Activated CD8-positive, alpha-beta memory T cell treated with anti-CD3 and anti-CD28 coated beads for 4 hours (primary cell): Measurements from ENCODE around the gene MPC1L.
"Not testable (repeated sequence)": the region's sequence is repeated elsewhere in the genome, so short reads cannot be mapped to it uniquely, and the experiment has no call there.

ENCODE experiments used
- DNase-seq, 2 donors: peaks; one replicate each; pipeline ENCODE4 v3.0.0-alpha.2; 2020; ENCODE audit warnings: low read depth in 2 of 2

Gene MPC1L

DNA sequence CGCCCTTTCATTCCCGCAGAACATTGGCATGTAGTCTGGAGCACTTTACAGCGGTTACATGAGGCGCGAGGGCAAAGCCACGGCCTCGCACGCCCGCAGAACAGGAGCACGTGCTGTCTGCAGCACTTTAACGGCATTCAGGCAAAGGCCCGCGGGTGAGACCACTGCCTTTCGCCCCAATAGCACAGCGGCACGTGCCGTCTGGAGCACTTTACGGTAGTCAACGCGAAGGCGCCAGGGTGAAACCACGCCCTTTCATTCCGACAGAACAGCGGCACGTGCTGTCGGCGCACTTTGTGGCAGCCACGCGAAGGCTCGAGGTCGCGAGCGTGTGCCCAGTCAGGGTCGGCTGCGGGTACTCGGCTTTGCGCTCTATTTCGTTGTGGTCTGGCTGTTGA lies at the start of gene MPC1L:
MPC1L (plus strand) TSS at position 290 of the 398 bp plus-strand sequence. CDS start 138 bp downstream, outside the sequence.
- DNase-seq: no peak

DNA sequence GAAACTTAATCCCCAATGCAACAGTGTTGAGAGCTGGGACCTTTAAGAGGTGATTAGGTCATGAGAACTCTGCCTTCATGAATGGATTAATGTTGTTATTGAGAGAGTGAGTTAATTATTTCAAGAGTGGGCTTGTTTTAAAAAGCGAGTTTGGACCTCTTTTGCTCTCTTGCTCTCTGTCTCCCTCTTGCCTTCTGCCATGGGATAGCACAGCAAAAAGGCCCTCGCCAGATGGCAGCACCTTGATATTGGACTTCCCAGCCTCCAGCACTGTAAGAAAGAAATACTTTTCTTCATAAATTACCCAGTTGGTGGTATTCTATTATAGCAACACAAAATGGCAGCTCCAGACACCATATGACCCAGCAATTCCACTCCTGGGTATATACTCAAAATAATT lies 49.5 kb upstream of the MPC1L start:
- no peak for DNase-seq

DNA sequence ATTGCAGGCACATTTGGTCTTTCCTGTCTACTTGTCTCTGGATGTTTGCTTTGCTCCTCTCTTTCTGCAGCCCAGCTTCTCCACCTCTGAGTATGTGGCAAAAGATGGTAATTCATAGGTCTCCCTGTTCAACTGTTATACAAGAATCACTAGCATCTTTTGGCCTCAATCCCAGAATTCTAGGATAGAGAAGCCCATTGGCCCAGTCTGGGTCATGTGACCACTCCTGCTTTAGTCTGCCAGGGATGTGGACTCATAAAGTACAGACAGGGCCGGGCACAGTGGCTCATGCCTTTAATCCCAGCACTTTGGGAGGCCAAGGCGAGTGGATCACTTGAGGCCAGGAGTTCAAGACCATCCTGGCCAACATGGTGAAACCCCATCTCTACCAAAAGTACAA lies 47.8 kb upstream of the MPC1L start:
- not testable (repeated sequence) for DNase-seq

DNA sequence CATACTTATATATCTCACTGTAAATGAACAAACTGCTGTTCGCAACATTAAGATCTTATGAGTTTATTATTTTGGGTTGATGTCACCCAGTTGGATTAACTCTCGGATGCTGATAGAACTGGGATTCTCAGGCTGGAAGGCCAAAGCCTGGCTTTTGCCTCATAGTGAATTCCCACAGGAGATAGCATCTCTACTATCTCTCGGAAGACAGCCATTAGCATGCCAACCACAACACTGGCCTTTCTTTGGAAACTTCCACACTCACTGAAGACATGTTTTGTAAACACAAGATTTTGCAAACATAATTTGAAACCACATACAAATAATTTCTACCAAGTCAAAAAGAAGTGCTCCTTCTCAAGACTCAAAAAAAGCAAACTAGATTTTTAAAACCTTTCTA lies 46.9 kb upstream of the MPC1L start:
- DNase-seq: no peak

DNA sequence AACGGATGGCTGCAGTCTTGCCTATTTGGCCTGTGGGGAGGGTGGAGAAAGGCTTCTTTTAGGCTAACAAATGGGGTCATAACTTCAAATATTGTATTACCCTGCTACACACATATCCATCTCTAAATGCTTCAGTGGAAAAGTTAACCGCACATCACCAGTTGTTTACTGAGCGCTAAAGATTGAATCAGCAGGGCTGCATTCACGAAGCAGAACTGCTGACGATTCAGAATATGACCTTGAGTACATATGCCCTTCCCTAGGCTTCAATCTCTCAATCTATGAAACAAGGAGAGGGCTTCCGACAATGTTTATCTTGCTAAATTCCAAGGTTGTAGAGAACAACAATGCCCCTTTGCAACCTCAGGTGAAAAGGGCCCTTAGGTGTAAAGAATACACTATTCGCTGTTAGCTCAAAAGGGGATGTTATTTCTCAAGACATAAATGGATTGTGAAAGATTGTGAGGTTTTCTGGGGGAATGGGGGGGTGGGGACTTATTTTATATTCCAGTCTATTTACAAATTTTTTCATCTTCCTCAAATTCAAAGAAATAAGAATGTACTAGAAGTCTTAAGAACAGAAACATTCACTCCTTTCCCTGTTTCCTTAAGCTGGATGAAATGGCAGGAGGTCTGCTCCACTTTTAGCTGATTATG lies 45.1 kb upstream of the MPC1L start:
- no peak for DNase-seq

DNA sequence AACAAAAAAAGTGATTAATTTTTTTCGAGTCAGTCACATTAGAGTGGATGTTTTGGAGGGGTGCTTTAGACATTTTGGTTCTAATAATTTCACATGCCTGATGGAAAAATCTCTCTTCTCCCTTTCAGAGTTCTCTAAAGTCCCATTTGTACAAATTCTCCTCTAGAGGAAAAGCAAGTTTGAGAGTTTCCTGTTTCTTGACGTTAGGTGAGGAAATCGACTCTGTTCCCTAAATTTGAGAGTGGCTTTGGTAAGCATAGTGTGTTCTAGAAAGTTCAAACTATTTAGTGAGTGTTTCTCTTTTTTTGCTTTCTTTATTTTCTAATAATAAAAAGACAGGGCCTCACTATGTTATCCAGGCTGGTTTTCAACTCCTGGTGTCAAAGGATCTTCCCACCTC lies 44.1 kb upstream of the MPC1L start:
- DNase-seq: no peak

DNA sequence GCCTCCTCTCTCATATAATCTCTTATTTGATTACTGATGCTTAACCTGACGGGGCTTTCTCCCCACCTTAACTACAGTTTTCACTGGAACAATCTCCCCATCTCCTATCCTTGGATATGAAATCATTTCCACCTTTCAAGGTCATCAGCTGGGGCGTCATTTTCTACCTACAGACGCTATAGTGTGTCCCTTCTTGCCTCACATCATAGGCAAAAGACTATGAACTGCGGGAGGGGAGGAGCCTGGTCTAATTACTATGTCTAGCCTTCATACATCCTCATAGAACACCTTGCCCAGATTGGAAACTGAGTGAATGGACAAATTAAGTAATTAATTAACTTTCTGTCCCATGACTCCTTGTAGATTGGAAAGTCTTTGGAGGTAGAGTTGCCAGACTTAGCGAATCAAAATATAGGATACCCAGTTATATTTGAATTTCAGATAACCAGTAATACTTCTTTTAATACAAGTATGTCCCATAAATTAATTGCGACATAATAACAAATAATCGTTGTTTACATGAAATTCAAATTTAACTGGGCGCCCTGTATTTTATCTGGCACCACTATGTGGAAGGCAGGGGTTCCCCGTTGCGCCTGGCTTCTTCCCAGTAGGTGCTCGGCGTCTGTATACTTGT lies 43.2 kb upstream of the MPC1L start:
- DNase-seq: no peak

DNA sequence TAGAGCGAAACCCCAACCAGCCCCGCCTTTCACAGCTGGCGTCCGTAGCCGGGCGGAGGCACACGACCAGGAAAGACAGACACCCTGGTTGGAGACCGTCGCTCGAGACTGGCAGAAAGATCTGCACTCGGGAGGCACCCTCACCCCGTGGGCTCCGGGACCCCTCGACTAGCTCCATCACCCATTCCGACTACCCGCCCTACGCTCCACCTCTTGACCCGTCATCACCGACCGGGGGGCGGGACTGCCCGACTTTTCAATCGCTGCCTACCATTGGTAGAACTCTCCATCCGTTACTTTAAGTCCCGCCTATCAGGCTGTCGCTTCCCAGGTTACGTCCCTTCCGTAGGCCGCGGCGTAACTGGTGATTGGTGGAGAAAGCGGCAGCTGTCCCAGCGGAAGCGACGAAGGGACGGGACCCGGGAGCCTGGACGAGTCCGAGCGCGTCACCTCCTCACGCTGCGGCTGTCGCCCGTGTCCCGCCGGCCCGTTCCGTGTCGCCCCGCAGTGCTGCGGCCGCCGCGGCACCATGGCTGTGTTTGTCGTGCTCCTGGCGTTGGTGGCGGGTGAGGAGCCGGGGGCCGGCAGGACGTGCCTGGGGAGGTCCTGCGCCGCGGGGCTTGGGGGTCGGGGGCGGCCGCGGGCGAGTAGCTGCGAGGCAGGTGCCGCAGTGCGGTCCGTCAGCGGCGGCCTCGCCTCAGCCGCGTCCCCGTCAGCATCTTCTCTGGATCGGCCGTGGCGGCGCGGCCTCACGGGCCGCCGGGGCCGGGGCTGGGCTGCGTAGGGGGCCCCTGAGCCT lies 42.5 kb upstream of the MPC1L start, which contains the start of gene ATP6AP2:
ATP6AP2 (plus strand) TSS at position 434 of the 799 bp plus-strand sequence; CDS start at position 530, 96 bp downstream.
- peak; percentile 76 to 77 for DNase-seq

DNA sequence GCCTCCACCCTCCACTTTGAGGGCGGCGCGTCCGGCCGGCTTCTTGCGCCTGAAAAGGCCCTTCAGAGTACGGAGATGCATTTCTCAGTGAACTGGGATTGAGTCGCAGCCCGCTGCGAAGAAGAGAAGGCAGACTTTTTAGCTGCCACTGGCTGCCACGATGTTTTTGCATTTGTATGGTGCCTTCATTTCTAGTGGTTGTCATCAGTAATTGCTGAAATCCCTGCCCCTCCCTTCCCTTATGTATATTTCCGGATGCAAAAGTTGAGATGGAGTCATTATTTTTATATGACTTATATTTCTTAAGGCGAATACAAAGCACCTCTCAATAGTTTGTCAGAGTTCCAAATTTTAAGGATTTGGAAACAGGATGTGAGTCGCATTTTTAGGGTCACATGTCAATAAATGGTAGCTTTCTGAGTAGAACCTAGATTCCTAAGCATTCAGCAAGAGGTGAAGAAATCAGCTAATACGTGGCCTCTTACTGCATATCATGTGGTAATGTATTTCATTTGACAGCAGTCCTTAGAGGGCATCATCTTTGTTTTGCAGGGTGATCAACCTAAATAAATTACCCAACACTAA lies 41.8 kb upstream of the MPC1L start:
- DNase-seq: no peak

DNA sequence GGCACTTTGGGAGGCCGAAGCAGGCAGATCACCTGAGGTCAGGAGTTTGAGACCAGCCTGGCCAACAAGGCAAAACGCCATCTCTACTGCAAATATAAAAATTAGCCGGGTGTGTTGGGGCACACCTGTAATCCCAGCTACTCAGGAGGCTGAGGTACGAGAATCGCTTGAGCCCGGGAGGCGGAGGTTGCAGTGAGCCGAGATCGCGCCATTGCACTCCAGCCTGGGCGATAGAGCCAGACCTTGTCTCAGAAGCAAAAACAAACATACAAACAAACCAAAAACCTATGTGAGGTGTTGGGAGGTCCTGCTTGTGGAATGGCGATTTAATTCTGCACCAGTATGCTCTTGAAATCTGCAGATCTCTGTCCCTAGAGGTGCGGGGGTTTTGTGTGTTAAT lies 41.0 kb upstream of the MPC1L start:
- DNase-seq: not testable (repeated sequence)

DNA sequence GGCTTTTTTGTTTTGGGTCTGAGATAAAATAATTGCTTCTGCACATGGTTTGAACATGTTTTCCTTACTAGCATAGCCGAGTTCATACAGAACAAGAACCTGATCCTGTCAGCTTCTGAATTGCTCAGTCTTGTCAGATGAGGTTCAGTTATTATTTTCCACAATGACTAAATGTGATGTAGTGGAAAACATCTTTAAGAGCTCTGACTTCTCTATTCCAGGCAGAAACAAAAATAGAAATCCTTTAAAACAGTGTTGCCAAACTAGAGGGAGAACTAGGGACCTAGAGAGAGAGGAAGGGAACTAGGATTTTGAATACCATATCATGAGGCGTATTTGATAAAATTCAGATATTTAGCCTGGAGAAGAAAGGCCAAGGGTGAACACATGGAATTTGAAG lies 40.4 kb upstream of the MPC1L start:
- no peak for DNase-seq

DNA sequence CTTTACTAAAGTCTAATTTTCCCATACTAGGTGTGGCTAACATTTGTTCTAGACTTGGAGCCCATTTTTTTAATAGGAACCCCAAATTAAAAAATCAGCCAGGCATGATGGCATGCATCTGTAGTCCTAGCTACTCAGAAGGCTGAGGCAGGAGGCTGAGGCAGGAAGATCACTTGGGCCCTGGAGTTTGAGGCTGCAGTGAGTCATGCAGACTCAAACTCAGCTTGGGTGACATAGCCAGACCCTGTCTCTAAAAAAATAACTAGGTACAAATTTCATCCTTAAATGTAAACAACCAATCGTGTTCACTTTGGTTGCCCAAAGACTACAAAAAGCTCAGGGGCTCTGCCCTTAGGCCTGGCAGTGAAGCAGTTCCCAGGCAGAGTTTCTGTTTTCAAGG lies 35.6 kb upstream of the MPC1L start:
- not testable (repeated sequence) for DNase-seq

DNA sequence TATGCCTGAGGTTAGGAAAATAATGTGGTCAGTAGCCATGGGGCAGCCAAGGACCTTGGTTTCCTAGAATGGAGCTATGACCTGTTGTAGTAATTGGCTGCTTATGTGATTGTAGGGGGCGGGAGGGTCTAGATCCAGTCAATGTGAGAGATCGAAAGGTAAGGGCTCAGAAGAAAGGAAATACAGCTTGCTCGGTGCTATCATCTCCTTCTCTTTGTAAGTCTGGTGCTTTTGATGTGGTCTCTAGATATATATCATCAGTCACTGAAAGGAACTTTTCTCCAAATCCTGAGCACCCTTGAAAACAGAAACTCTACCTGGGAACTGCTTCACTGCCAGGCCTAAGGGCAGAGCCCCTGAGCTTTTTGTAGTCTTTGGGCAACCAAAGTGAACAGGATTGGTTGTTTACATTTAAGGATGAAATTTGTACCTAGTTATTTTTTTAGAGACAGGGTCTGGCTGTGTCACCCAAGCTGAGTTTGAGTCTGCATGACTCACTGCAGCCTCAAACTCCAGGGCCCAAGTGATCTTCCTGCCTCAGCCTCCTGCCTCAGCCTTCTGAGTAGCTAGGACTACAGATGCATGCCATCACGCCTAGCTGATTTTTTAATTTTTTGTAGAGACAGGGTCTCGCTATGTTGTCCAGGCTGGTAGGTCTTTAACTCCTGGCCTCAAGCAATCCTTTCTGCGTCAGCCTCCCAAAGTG lies 33.5 kb upstream of the MPC1L start:
- DNase-seq: not testable (repeated sequence)

DNA sequence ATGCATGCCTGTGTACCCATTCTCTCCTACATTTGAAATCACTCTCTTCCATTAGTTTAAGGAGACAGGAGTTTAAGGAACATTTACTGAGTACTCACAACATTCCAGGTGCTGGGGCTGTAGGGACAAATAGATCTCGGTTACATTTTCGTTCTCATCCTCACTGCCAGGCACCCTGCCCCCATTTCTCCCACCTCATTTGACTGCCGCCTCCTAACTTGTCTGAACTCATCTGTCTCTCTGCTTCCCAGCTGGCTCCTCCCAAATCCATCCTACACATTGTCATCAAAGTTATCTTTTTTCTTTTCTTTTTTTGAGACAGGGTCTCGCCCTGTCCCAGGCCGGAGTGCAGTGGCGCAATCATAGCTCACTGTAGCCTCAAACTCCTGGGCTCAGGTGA lies 19.8 kb upstream of the MPC1L start:
- DNase-seq: no peak

DNA sequence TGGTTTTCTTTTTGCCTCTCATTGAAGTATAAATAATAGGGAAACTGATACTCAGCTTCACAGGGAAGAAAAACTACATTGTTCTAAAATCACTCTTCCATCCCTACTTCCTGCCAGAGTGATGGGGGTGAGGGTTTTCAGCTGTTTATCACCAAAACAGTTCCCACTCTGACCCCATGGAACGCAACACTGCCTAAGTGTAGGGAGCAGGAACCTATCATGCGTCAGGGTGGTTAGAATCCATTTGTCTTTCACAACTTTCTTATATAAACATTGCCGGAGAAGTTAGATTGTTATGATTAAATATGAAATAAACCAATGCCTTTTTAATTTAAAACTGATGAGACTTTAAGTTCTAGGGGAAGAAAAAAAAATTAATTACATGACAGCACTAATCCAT lies 15.8 kb upstream of the MPC1L start:
- DNase-seq: no peak

DNA sequence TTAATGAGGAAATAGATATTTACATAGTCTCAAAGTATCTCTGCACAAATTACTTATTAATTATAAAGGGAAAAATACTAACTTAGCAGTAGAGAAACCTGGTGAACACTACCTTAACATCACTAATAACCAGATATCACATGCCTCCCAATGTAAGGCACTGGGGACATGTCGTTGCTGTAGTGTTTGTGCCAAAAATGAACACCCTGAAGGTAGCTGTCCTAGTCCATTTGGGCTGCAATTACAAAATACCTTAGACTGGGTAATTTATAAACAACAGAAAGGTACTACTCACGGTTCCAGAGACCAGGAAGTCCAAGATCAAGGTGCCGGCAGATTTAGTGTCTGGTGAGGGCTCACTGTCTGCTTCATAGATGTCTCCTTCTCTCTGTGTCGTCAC lies 10.7 kb upstream of the MPC1L start:
- DNase-seq: no peak

DNA sequence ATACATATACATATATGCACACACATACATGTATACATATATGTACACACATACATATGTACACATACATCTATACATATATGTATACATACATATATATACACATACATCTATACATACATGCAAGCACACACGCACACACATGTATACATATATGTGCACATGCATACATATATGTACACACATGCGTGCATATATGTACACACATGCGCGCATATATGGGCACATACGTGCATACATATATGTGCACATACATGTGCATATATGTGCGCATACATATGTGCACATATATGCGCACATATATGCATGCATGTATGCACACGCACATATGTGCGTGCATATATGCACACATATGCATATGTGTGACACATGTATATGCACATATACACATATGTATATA lies 7.3 kb upstream of the MPC1L start:
- no peak for DNase-seq

DNA sequence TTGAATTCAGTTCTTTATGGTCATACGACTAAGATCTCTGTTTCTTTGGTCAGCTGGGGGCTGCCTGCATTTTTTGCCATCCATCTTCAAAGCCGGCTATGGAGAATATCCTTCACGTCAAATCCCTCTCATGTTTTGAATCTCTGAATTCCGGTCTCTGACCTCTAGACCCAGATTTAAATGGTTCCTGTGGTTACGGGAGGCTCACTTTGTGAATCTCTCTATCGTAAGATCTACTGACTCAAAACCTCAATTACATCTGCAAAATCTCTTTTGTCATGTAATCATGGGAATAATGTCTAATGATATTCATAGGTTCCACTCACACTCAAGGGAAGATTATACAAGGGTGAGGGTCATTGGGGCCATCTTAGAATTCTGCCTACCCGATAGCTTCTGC lies 5.7 kb upstream of the MPC1L start:
- no peak for DNase-seq

DNA sequence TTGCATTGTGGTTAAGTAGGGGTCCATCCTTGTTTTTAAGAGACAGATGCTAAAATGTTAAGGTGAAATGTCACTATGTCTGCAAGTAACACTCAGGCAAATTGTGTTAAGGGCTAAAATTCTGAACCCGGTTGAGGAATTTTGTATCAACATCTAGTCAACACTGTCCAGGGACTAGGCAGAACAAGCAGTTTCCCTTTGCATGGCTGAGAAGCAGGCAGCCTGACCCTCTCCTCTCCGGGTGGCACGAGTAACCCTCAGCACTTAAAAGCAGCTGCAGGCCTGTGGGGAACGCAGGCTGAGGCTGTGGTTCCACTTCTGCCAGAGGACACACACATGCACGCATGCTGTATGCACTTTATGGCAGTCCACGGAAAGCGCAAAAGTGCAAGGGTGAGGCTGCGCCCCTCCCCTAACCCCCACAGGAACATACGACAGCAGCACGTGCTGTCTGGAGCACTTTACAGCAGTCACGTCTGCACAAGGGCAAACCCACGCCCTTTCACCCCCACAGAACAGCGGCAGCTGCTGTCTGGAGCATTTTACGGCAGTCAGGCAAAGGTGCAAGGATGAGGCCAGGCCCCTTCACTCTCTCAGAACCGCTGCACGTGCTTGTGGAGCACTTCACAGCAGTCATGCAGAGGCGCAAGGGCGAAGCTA lies 619 bp upstream of the MPC1L start:
- no peak for DNase-seq

DNA sequence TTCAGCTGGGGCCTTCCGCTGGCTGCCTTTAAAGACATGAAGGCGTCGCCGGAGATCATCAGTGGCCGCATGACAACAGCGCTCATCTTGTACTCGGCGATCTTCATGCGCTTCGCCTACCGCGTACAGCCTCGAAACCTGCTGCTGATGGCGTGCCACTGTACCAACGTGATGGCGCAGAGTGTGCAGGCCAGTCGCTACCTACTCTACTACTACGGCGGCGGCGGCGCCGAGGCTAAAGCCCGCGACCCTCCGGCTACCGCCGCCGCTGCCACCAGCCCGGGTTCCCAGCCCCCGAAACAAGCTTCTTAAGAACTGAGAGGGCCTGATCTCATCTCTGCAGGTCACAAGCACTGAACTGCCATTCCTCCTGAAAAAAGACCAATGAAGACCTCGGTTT lies 437 bp downstream of the MPC1L start:
- DNase-seq: no peak

DNA sequence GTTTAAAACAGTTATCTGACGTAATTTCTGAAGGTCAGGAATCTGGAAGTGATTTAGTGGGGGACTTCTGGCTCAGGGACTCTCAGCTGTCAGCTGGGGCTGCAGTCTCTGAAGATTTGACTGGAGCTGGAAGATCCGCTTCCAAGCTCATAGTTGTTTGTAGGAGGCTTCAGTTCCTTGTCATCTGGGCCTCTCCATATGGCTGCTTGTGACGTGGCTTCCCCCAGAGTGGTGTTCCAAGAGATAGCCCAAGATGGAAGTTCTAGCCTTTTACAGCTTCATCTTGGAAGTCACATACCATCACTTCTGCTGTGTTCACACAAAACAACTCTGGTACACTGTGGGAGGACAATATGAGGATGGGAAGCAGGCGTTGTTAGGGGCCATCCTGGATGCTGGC lies 2.1 kb downstream of the MPC1L start:
- DNase-seq: no peak
